Upper lobe of right lung (tissue), 1 donor: ENCODE measurements around the gene ABI1. TPM values are rescaled to one million over a fixed set of nuclear protein-coding genes. Genes with fewer than 3 reads are reported as not detected.

Experiments used
- ATAC-seq: fragments of 200-7000 bp; cut with Tn5 transposase; one replicate; pipeline ENCODE4 v1.9.1; 2020; ENCODE audit warnings: mild to moderate bottlenecking, moderate library complexity
- DNase-seq: peaks from one replicate; pipeline ENCODE4 v3.0.0-alpha.2; 2020
- H3K27ac ChIP-seq: fragments of 200-600 bp; one replicate; pipeline ENCODE4 v1.8.0; 2022
- H3K27me3 ChIP-seq: fragments of 200-600 bp; one replicate; pipeline ENCODE4 v1.8.0; 2022; ENCODE audit warnings: mild to moderate bottlenecking
- H3K36me3 ChIP-seq: fragments of 200-600 bp; one replicate; pipeline ENCODE4 v1.8.0; 2022
- H3K4me1 ChIP-seq: fragments of 200-600 bp; one replicate; pipeline ENCODE4 v1.8.0; 2022
- H3K4me3 ChIP-seq: fragments of 200-600 bp; one replicate; pipeline ENCODE4 v1.8.0; 2022; ENCODE audit warnings: mild to moderate bottlenecking
- H3K9me3 ChIP-seq: fragments of 200-600 bp; one replicate; pipeline ENCODE4 v1.8.0; 2022
- CTCF ChIP-seq: fragments of 200-600 bp; IDR thresholded peaks from one replicate; pipeline ENCODE4 v1.8.0; 2022; ENCODE audit warnings: antibody characterized with exemption
- intact Hi-C: fragments of 100-400 bp; cut with DNase I; formaldehyde crosslinking; loops from one replicate; pipeline ENCODE4 v1.11.0; 2022
- total RNA-seq: library from RNA; stranded (reverse); fragmentation: NEBNext Ultra II Directional; extraction: Animal tissue kit (Norgen Biotek cat#: 25700); gene quantifications from one replicate; pipeline ENCODE4 v1.2.1, GENCODE V29; 2021
- donor health status: DM: no; HTN: yes; CAD: no; lungs with severe emphysema.

Gene ABI1
- total RNA-seq, 1 donor from 2014 or later: 52.4 TPM

GRCh38 chr10:26801831-26802230 lies 58.9 kb downstream of the ABI1 start:
- Histone ChIP-seq H3K4me1 (peaks cover 44% of the 10 kb centered on the region), H3K27me3 (no peaks in the 10 kb centered on the region)

GRCh38 chr10:26801274-26801673 lies 59.5 kb downstream of the ABI1 start:
- DNase-seq: no peak
- H3K4me1 ChIP-seq: peaks cover 43% of the 10 kb centered on the region

More at GRCh38 chr10:26801831-26802230, 58.9 kb downstream of the ABI1 start:
- DNase-seq: no peak
- no peak for ATAC-seq
- intact Hi-C loops: no loop called here
- Histone ChIP-seq H3K36me3 (no peaks in the 10 kb centered on the region), H3K4me3 (no peak overlapping the region), H3K27ac (no peak overlapping the region), H3K9me3 (no peaks in the 10 kb centered on the region)
- no peak for TF ChIP-seq CTCF

DNA sequence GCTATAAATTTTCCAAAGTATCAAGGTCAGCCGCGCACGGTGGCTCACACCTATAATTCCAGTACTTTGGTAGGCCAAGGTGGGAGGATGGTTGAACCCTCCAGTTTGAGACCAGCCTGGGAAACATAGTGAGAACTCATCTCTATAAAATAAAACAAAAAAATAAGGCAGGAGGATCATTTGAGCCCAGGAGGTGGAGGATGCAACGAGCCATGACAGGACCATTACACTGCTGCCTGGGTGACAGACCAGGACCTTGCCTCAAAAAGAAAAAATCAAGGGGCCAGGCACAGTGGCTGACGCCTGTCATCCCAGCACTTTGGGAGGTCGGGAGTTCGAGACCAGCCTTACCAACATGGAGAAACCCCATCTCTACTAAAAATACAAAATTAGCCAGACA lies 60.3 kb downstream of the ABI1 start:
- ATAC-seq: no peak
- H3K27me3 ChIP-seq: no peaks in the 10 kb centered on the region
- no peaks in the 10 kb centered on the region for H3K36me3 ChIP-seq
- no peak overlapping the region for H3K4me3 ChIP-seq
- H3K27ac ChIP-seq: no peak overlapping the region
- intact Hi-C loops: no loop called here
- DNase-seq: no peak
- no peak for TF ChIP-seq CTCF
- H3K9me3 ChIP-seq: no peaks in the 10 kb centered on the region
- H3K4me1 ChIP-seq: peaks cover 35% of the 10 kb centered on the region

More at GRCh38 chr10:26801274-26801673, 59.5 kb downstream of the ABI1 start:
- TF ChIP-seq CTCF: no peak
- no peak for ATAC-seq
- intact Hi-C loops: no loop called here
- Histone ChIP-seq H3K27me3 (no peaks in the 10 kb centered on the region), H3K9me3 (no peaks in the 10 kb centered on the region), H3K36me3 (no peaks in the 10 kb centered on the region), H3K27ac (no peak overlapping the region), H3K4me3 (no peak overlapping the region)

GRCh38 chr10:26799342-26799741 lies 61.4 kb downstream of the ABI1 start:
- peaks cover 6% of the 10 kb centered on the region for H3K9me3 ChIP-seq
- DNase-seq: no peak
- H3K27me3 ChIP-seq: no peaks in the 10 kb centered on the region
- no peak for TF ChIP-seq CTCF
- H3K4me3 ChIP-seq: no peak overlapping the region
- peaks cover 26% of the 10 kb centered on the region for H3K4me1 ChIP-seq
- intact Hi-C loops: no loop called here
- no peaks in the 10 kb centered on the region for H3K36me3 ChIP-seq
- no peak for ATAC-seq
- H3K27ac ChIP-seq: no peak overlapping the region

GRCh38 chr10:26798298-26798697 lies 62.5 kb downstream of the ABI1 start:
- Histone ChIP-seq H3K36me3 (no peaks in the 10 kb centered on the region), H3K27ac (no peak overlapping the region), H3K4me3 (no peak overlapping the region), H3K27me3 (no peaks in the 10 kb centered on the region), H3K9me3 (peaks cover 6% of the 10 kb centered on the region), H3K4me1 (peaks cover 18% of the 10 kb centered on the region)
- no peak for DNase-seq
- intact Hi-C loops: no loop called here
- ATAC-seq: no peak
- TF ChIP-seq CTCF: no peak

DNA sequence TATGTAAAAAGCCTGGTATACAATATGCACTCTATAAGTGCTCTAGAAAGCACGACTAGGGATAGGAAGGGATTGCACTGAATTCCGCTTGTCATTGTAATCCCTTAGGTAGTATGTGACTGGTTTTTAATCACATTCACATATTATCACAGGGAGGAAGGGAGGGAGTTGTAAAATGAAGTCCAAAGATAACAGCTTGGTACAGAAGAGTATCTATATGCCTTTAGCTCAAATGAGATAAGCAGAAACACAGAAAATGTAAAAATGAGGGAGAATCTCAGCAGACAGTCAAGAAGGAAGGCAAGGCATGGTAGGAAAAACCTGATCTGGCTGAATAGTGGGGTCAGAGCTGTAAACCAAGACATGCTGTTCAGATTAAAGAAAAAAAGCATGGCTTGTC lies 63.4 kb downstream of the ABI1 start:
- no peak for TF ChIP-seq CTCF
- H3K9me3 ChIP-seq: peaks cover 6% of the 10 kb centered on the region
- DNase-seq (no peak), ATAC-seq (no peak)
- H3K27me3 ChIP-seq: no peaks in the 10 kb centered on the region
- H3K36me3 ChIP-seq: no peaks in the 10 kb centered on the region
- no peak overlapping the region for H3K27ac ChIP-seq
- H3K4me1 ChIP-seq: peaks cover 18% of the 10 kb centered on the region
- H3K4me3 ChIP-seq: no peak overlapping the region
- intact Hi-C loops: no loop called here
